ENCODE measurements around the gene CIP2A.

DNA sequence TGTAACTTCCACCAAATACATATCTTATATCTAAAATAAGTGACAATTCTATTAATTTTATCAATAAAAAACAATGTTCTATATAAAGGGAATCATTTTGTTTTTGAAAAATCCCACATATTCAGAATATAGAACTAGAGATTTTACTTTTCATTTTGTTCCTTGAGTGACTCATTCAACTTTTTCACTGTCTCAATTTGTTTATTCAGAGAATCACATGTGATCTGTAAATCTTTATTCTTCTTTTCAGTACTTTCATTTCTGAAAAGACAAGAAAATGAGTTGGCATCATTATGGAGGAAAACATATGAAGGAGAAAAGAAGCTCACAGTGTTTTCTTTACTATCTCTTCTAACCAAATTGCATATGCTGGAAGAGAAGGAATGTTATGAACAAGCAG, 35.0 kb downstream of the CIP2A start:
- TF ChIP-seq, protein P1, sequence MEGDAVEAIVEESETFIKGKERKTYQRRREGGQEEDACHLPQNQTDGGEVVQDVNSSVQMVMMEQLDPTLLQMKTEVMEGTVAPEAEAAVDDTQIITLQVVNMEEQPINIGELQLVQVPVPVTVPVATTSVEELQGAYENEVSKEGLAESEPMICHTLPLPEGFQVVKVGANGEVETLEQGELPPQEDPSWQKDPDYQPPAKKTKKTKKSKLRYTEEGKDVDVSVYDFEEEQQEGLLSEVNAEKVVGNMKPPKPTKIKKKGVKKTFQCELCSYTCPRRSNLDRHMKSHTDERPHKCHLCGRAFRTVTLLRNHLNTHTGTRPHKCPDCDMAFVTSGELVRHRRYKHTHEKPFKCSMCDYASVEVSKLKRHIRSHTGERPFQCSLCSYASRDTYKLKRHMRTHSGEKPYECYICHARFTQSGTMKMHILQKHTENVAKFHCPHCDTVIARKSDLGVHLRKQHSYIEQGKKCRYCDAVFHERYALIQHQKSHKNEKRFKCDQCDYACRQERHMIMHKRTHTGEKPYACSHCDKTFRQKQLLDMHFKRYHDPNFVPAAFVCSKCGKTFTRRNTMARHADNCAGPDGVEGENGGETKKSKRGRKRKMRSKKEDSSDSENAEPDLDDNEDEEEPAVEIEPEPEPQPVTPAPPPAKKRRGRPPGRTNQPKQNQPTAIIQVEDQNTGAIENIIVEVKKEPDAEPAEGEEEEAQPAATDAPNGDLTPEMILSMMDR (IDR thresholded peaks at IDR 0.05), result no peak
- no peak for TF ChIP-seq ZFX (IDR thresholded peaks at IDR 0.05; ENCODE audit: borderline replicate concordance)
